ENCODE results near the gene MRPL33. TPM values are rescaled to one million over a fixed set of nuclear protein-coding genes. Genes with fewer than 3 reads are reported as not detected.
A peak's percentile ranks its signal among the peaks of the same experiment; 100 is the strongest.

MRPL33 gene
- total RNA-seq, result 53.5 and 67.0 TPM in 2 replicates
- long read RNA-seq, transcript MRPL33-202 (3 exons, 404 nt), result major isoform, 12 of 28 reads
- long read RNA-seq, partial matches to known transcripts, result 1 of 28 reads
- long read RNA-seq, other reads (novel, unspliced or antisense), result 10 of 28 reads

GRCh38 chr2:27771548-27772335 lies at the start of gene MRPL33:
Gene MRPL33, plus strand, starts transcription at chr2:27771719. Its CDS starts 59 bp downstream, at chr2:27771778.
- Mint-ChIP-seq H3K36me3 (ENCODE audit: low read depth) (peaks cover 4% of the 10 kb centered on the region), H3K4me1 (peaks cover 31% of the 10 kb centered on the region), H3K4me3 (peak within 1 kb of the TSS; percentile 100), H3K9me3 (no peaks in the 10 kb centered on the region), H3K27me3 (ENCODE audit: low read depth) (peaks cover 24% of the 10 kb centered on the region), H3K27ac (ENCODE audit: unreplicated experiment) (peak within 1 kb of the TSS; percentile 99)
- DNase-seq (ENCODE audit: low read depth, low spot score), result peak; percentile 87
- TF ChIP-seq CTCF (conservative IDR thresholded peaks at IDR 0.05), result no peak

DNA sequence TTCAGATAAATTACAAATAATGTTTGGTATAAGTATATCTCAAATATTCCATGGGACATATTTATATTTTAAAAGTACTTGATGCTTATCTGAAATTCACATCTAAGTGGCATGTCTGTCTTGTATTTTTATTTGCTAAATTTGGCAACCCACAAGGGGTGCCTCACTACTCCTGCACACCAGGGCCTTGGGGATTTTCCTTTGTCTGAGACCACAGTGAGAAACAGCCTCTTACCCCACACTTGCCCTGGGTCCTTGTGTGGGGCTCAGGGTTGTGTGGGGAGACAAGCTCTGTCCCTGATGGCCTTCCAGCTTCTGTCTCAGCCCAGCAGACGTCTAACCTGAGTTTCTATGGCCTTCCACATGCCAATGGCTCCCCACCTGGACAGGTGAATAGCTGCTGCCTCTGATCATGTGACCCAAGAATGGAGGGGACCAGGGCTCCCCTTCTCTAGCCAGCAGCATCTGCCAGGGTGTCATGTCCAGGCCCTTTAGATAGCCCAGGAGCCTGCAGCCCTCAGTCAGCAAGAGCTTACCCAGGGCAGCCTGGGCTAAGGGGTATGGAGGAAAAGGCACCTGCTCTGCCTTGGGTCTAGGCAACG lies 49.5 kb upstream of the MRPL33 start:
- H3K9me3 Mint-ChIP-seq, result no peaks in the 10 kb centered on the region
- peaks cover 13% of the 10 kb centered on the region for H3K27me3 Mint-ChIP-seq (ENCODE audit: low read depth)
- H3K36me3 Mint-ChIP-seq (ENCODE audit: low read depth), result no peaks in the 10 kb centered on the region
- TF ChIP-seq CTCF (conservative IDR thresholded peaks at IDR 0.05), result no peak
- H3K4me1 Mint-ChIP-seq, result peaks cover 6% of the 10 kb centered on the region
- no peak overlapping the region for H3K27ac Mint-ChIP-seq (ENCODE audit: unreplicated experiment)
- H3K4me3 Mint-ChIP-seq, result no peak overlapping the region
- DNase-seq (ENCODE audit: low read depth, low spot score), result no peak

GRCh38 chr2:27723372-27724144 lies 48.0 kb upstream of the MRPL33 start:
- Mint-ChIP-seq H3K9me3 (no peaks in the 10 kb centered on the region), H3K27me3 (ENCODE audit: low read depth) (peaks cover 4% of the 10 kb centered on the region), H3K27ac (ENCODE audit: unreplicated experiment) (no peak overlapping the region)

GRCh38 chr2:27724191-27724590 lies 47.3 kb upstream of the MRPL33 start:
- Mint-ChIP-seq H3K36me3 (ENCODE audit: low read depth) (no peaks in the 10 kb centered on the region), H3K27me3 (ENCODE audit: low read depth) (peaks cover 4% of the 10 kb centered on the region), H3K4me3 (no peak overlapping the region), H3K4me1 (peaks cover 4% of the 10 kb centered on the region), H3K27ac (ENCODE audit: unreplicated experiment) (no peak overlapping the region), H3K9me3 (no peaks in the 10 kb centered on the region)
- no peak for DNase-seq (ENCODE audit: low read depth, low spot score)
- TF ChIP-seq CTCF (conservative IDR thresholded peaks at IDR 0.05), result no peak

More at GRCh38 chr2:27723372-27724144, 48.0 kb upstream of the MRPL33 start:
- DNase-seq (ENCODE audit: low read depth, low spot score), result peak; percentile 65
- peaks cover 4% of the 10 kb centered on the region for H3K4me1 Mint-ChIP-seq
- no peaks in the 10 kb centered on the region for H3K36me3 Mint-ChIP-seq (ENCODE audit: low read depth)
- peak; percentile 82 for TF ChIP-seq CTCF (conservative IDR thresholded peaks at IDR 0.05)
- H3K4me3 Mint-ChIP-seq, result no peak overlapping the region

DNA sequence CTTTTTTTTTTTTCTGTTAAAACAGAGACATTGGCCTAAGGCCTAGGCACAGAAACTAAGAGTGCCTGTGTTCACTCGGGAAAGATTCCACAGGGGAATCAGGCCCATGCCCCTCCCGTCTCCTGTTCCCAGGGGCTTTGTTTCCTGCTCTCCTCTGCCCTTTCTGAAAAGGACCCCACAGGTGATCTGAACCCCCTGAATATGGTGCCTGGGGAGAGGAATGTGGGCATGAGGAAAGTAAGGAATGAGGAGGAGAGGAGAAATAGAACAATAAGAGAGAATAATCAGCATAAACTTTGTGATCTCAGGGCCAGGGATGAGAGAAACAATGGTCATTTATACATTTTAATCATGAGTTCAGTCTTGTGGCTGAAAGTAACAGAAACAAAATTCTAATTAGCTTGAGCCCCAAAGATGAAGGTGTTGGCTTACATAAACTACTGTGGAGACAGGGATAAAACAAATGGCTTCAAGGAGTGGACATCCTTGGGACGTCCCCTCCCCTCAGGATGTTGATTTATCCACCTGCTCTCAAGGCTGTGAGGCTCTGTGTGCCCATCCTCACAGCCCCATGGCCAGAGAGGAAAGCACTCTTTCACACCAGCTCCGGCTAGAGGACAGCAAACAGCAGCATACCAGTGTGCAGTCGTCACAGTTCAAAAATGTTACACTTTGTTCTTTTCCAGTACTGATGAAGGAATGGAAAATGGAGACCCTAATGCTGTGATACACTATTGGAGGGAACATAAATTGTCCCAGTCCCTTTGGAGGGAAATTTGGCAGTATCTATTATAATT lies 46.4 kb upstream of the MRPL33 start:
- TF ChIP-seq CTCF (conservative IDR thresholded peaks at IDR 0.05), result no peak
- H3K27ac Mint-ChIP-seq (ENCODE audit: unreplicated experiment), result no peak overlapping the region
- no peak overlapping the region for H3K4me3 Mint-ChIP-seq
- no peaks in the 10 kb centered on the region for H3K27me3 Mint-ChIP-seq (ENCODE audit: low read depth)
- H3K36me3 Mint-ChIP-seq (ENCODE audit: low read depth), result no peaks in the 10 kb centered on the region
- peaks cover 4% of the 10 kb centered on the region for H3K4me1 Mint-ChIP-seq
- no peaks in the 10 kb centered on the region for H3K9me3 Mint-ChIP-seq
- DNase-seq (ENCODE audit: low read depth, low spot score), result no peak

Measured in neural crest cell (in vitro differentiated cells).